Glomerular endothelial cell (primary cell): ENCODE data around the gene RPS6KA2. TPM values are rescaled to one million over a fixed set of nuclear protein-coding genes. Genes with fewer than 3 reads are reported as not detected.
"Not testable (repeated sequence)": the region's sequence is repeated elsewhere in the genome, so short reads cannot be mapped to it uniquely, and the experiment has no call there.

Experiments used
- DNase-seq: peaks from one replicate; pipeline ENCODE4 v3.0.0-alpha.2; 2011; ENCODE audit warnings: low read depth, low spot score; ENCODE audit errors: extremely low read depth
- total RNA-seq: library from RNA; depleted of rRNA; stranded (reverse); fragments of >200 nt; gene quantifications from 2 replicates; pipeline ENCODE4 v1.2.3, GENCODE V29; 2015

RPS6KA2 gene
- total RNA-seq, 1 donor from 2014 or later: 249 TPM

DNA sequence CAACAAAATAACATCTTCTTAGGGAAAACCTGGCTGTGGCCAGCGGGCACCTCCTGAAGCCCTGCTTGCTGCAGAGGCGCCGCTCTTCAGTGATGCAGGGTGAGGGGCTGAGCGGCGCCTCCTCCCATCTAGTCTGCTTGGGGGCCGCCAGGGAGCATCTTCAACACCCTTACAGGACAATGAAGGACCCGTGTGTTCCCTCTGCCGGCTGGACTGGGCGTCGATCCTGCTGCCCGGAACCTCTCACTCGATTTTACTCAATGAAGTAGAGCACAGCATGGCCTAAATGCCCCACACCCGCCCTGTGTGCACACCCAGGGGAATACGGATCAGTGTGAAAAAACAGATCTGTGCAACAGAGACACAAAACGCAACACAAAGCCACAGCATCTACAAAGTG, 215.8 kb downstream of the RPS6KA2 start:
- DNase-seq: no peak

DNA sequence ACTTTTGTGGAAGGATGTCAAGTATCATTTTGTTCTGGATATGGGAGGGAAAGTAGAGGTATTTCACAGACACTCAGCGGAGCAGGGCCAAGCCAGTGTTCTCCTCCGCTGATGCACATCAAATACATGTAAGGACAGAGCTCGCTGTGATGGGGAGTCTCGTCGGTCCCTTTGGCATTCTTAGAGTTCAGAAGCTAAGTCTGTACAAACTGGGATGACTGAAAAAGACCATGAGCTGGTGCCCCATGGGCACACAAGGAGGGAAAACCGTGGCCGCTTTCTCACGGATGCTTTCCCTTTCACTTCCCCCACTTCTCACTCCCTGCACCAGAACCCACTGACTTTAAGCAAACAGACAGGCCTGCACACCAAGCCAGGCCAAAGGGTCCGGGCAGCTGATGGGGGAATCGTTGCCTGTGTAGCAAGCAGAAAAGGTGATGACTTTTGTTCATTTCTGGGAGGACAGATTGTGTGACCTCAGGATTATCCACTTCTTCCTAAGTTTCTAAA, 216.6 kb downstream of the RPS6KA2 start:
- no peak for DNase-seq

DNA sequence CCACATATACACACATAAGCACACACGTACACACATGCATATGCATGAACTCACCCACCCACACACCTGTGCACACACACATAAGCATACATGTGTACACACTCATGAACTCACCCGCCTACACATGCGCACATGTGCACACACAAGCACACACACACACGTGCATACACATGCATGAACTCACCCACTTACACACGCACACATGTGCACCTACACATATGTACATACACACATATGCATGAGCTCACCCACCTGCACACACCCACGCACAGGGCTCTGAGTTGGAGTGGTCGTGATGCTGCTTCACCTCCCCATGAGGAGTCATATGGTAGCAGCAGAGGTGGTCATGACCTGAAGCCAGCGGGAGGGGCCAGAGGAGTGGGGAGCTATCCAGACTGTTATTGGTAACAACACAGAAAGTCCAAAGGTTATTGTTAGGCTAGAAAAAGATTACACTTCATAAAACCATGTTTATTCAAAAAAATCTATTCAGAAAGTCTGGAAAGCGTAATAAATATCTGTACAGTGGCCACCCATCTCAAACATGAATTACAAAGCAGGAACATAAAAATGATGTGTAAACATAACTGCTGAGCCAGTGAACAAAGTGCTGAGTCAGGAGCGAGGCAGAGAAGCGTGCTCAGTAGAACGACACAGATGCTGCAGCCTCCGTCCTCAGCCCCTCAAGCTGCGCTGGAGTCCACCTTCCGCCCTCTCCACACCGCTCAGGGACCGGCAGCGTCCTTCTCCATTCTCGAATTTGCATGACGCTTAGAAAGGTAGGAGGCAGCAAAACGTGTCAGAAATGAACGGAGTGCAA, 217.9 kb downstream of the RPS6KA2 start:
- DNase-seq: no peak

DNA sequence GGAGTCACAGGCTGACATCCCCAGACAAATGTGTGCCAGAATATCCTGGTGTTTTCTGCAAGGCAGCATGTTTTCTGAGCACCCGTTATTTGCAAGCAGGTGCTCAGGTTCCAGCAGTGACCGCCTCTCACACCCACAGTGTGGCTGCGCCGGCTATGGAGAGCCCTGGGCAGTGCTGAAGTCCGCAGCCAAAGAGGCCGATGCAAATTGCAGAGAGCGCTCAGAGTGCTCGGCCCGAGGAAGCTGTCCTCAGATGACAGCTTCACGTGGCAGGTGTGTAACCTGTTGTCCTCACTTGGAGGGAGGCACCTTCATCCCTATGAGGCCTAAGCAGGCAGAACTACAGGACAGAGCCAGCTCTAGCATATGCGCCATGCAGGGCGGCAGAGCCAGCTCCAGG, 220.9 kb downstream of the RPS6KA2 start:
- DNase-seq: no peak

DNA sequence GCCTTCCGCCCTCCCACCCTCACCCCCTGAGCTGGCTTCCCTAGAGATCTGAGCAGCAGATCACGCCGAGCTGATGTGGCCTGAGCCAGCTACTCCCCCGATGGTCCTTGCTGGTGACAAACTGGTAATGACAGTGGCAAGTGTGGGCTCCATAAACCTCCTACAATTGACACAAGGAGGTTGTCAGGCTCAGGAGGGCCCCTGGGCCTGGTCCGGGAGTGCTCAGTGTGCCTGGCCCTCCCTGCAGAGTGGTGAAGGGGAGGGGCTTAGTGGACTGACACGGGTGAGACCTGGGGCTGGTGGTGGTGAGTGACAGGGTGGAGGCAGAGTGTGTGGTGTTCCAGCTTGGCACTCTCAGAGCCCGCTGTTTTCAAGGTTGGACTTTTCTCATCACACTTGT, 221.7 kb downstream of the RPS6KA2 start:
- no peak for DNase-seq

DNA sequence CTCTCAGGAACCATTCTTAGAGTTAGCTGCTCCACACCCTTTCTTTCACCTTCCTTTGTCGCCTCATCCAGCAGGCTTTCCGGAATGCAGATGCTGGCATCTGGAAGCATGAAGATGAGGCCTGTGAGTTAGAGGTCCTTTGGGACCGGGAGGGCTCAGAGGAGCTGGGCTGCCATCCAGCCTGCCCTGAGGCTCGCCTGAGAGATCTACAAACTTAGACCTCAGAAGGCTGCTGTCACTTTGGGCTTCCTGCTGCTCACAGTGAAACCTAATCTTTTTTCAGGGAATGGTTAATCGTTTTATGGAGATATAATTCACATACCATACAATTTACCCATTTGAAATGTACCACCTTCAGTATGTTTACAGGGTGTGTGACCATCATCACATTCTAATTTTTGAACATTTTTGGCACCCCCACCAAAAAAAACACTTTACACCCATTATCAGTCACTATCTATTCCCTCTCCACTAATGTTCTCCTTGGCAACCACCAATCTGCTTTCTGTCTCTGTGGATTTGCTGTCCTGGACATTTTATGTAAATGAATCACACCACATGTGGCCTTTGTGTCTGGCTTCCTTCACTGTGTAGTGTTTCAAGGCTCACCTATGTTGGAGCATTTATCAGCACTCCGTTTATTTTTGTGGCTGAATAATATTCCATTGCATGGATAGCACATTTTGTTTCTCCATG, 224.3 kb downstream of the RPS6KA2 start:
- DNase-seq: no peak

DNA sequence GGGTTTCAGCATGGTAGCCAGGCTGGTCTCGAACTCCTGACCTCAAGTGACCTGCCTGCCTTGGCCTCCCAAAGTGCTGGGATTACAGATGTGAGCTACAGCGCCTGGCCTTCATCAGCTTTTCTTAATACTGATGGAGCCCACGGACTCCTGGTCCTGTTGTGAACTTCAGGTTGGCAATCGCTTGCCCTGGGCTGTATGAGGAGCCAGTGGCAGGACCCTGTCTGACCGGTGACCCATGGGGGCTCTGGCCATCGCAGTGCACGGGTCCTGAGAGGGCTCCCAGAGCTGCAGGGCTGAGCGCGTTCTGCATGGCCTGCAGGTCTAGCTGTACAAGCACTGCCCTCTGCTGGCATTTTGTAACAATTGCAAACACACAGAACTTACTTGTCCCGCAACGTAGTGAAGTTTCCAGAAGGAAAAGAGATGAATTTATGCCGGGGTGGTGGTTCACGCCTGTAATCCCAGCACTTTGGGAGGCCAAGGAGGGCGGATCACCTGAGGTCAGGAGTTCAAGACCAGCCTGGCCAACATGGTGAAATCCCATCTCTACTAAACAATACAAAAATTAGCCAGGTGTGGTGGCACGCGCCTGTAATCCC, 226.3 kb downstream of the RPS6KA2 start:
- DNase-seq: peak; percentile 22

DNA sequence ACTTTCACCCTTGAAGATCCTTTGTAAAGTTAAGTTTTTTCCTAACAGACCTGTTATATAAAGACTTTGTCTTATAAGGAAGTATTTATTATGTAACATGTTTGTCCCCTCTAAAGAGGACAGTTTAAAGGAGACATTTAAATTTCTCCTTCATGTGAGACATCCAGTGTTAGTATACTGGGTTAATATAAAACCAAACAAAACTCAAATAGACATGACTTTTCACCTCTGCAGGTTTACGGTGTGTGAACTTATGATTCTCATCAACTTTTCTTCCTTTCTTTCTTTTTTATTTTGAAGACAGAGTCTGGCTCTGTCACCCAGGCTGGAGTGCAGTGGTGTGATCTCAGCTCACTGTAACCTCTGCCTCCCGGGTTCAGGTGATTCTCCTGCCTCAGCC, 226.9 kb downstream of the RPS6KA2 start:
- no peak for DNase-seq

DNA sequence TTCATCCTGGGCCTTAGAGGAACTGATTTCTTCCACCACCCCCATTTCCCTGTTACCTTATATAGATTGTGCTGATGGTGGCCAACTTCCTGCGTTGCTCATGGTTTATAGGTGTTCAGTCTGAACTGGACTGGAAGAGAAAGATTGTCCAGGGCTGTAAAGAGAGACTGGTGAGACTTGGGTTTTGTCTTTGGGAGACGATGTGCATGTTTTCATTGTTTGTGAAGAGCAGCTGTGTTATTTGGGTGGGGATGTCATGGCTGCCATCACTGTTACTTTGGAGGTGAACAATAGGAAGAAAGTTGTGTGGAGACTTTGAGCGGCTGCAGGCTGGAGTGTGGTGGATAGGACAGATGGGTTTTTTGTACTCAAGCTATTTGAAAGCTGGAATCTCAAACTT, 228.7 kb downstream of the RPS6KA2 start:
- DNase-seq: no peak

DNA sequence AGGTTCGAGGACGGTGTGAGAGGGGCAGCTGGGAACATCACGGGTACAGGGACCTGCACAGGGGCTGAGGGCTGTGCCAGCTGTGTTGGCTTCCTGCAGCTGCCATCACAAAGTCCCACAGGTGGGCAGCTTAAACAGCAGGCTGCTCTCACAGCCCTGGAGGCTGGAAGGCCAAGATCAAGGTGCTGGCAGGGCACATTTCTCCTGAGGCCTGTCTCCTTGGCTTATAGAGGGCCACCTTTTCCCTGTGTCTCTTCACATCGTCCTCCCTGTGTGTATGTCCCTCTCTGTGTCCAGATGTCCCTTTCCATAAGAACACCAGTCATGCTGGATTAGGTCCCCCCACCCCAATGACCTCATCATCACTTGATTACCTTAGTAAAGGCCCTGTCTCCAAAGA, 229.2 kb downstream of the RPS6KA2 start:
- DNase-seq: no peak

DNA sequence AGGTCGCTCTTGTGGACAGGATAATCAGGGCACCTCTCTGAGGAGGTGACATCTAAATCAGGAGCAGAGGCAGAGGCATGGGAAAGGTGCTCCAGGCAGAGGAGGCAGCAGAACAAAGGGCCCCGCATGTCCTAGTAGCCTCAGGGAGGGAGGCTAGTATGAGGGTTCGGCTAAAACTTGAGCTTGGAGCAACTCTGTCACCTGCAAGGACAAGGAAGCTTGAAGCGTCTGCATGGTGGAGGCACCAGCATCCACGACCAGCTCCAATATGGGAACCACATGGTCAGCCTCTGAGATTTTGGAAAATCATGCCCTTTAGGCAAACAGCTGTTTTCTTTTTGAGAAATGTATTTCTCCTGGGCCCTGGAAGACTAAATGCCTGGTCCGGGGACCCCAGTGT, 231.3 kb downstream of the RPS6KA2 start:
- DNase-seq: no peak

DNA sequence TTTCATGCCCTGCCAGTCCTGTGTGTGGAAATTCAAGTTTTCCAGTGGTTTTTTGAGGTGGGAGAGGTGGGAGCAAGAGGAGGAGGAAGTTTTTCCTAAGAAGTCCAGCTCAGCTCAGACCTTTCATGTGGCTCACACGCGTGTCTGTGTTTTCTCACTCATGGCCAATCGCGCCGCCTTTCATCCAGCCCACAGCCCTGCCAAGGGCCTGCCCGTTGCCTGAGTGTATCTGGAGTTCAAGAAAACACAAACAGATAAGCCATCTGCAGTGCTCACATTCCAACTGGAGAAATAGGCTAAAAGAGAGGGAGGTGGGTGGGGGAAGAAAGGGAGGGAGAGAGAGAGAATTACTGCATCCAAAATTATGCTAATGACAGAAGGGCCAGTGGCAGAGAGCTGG, 231.7 kb downstream of the RPS6KA2 start:
- no peak for DNase-seq

DNA sequence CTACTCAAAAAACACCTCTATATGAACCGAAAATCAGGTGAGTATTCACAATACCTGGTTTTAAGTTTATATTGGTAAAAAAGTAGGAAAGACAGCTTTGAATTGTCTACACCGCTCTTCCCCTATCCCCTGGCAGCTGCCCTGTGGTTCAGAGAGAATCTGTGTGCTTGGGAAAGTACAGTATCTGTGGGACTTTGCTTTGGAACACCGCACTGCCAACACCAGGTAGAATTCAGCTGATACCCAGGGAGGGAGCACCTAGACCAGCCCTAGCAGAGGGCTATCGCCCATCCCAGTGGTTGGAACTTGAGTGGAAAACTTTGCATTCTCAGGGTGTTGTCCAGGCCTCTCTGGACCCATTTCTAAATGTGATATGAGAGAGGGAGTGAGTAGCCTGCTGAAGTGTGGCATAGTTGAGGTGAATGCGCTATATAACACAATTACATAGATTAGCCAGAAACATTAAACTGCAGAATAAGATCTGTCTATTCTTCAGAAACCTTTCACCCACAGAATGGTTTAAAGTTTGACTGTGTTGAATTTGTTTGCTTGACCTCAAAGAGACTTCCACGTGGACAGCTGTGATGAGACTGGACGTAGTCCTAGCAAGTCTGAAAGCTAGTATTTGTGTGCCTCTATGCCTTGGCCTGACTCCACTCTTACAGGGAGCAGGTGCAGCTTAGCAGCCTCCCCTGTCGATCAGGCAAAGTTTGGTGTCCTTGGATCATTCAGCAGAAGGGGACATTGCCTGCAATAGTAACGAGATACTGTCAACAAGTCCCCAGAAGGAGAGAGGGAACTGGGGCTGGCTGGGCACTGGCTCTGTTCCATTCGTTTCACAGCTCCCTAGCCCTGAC, 232.8 kb downstream of the RPS6KA2 start:
- DNase-seq: no peak

DNA sequence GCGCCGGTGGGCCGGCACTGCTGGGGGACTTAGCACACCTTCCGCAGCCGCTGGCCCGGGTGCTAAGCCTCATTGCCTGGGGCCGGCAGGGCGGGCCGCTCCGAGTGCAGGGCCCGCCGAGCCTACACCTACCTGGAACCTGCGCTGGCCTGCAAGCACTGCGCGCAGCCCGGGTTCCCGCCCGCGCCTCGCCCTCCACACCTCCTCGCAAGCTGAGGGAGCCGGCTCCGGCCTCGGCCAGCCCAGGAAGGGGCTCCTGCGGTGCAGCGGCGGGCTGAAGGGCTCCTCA, 233.6 kb downstream of the RPS6KA2 start:
- no peak for DNase-seq

DNA sequence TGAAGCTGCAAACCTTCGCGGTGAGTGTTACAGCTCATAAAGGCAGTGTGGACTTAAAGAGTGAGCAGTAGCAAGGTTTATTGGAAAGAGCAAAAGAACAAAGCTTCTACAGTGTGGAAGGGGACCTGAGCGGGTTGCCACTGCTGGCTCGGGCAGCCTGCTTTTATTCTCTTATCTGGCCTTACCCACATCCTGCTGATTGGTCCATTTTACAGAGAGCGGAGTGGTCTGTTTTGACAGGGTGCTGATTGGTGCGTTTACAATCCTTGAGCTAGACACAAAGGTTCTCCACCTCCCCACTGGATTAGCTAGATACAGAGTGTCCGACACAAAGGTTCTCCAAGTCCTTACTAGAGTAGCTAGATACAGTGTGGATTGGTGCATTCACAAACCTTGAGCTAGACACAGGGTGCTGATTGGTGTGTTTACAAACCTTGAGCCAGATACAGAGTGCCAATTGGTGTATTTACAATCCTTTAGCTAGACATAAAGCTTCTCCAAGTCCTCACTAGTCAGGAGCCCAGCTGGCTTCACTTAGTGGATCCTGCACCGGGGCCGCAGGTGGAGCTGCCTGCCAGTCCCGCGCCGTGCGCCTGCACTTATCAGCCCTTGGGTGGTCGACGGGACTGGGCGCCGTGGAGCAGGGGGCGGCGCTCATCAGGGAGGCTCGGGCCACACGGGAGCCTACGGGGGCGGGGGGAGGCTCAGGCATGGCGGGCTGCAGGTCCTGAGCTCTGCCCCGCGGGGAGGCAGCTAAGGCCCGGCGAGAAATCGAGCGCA, 234.1 kb downstream of the RPS6KA2 start:
- DNase-seq: not testable (repeated sequence)

DNA sequence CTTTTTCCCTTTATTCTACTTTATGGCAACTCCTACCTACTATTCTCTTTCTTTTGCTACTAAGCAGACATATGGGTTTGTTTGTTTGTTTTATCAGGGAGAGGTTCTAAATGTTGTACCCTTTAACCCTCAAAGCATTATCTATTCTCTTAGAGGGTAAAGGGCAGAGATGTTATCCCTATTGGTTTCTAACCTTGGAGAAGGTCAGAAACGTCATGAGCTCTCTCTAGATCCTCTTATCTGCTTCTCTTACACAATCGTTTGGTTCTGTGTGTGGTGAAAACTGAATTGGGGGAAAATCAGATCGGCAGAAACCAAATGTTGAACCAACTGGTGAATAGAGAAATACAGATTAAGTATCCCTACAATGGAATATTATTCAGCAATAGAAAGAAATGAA, 237.9 kb downstream of the RPS6KA2 start:
- DNase-seq: no peak

DNA sequence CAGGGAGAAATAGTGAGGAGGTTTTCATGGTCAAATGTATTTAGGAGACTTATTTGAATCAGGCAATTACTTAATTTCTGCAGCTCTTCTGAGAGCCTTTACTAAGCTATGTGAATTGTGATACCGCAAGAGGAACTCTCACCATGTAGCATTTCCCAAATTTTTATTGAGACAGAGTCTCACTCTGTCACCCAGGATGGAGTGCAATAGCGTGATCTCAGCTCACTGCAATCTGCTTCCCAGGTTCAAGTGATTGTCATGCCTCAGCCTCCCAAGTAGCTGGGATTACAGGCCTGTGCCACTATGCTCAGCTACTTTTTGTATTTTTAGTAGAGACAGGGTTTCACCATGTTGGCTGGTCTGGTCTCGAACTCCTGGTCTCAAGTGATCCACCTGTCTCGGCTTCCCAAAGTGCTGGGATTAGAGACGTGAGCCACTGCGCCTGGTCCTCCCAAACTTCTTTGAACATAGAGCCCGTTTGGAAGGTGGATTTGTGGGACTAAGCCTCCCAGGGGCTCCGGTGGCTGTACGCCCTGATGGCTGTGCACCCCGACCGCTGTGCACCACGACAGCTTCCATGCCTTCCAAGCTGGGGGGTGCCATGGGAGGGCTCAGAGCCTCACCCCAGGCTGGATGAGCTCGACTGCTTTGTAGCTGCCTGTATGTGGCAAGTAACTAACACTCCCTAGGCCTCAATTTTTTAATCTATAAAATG, 238.6 kb downstream of the RPS6KA2 start:
- DNase-seq: no peak

DNA sequence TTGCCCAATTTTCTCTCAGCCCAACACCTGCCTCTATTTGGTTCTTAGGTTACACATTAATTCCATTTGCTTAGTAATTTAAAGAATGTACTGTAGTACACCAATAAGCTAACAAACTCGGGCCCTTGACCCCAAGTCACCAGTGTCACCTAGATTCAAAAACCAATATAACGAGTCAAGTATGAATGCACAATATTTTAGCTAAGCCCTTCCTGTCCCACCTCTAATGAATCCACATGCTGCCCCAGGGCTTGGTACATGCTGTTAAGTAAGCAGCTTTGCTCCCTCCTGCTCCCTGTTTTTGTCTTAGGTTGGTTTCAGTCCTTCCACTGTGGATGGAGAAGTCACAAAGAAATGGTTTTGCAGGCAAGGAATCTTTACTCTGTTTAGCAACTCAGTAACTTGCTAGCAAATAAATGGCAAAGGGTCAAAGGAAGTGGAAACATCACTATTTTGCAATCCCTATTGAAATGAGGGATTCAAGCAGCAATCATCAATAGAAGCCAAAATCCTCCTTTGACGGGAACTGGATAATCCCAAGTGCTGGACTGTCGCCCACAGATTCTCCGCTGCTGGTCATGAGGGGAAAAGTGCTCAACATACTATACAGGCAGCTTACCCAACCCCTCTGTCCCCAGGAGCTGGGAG, 239.3 kb downstream of the RPS6KA2 start:
- DNase-seq: no peak

DNA sequence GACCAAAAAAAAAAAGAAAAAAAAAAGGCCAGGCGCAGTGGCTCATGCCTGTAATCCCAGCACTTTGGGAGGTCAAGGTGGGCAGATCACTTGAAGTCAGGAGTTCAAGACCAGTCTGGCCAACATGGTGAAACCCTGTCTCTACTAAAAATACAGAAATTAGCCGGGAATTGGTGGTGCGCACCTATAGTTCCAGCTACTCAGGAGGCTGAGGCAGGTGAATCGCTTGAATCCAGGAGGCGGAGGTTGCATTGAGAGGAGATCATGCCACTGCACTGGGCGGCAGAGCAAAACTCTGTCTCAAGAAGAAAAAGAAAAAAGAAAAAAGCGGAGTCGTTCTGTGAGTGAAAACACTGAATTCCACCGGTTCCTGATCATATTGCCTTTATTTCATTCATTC, 240.0 kb downstream of the RPS6KA2 start:
- not testable (repeated sequence) for DNase-seq
